Measurements from ENCODE around the gene COL5A1. TPM values are rescaled to one million over a fixed set of nuclear protein-coding genes. Genes with fewer than 3 reads are reported as not detected.

The COL5A1 gene
- polyA plus RNA-seq, 3 donors = 0.01 TPM; not detected in 2

DNA sequence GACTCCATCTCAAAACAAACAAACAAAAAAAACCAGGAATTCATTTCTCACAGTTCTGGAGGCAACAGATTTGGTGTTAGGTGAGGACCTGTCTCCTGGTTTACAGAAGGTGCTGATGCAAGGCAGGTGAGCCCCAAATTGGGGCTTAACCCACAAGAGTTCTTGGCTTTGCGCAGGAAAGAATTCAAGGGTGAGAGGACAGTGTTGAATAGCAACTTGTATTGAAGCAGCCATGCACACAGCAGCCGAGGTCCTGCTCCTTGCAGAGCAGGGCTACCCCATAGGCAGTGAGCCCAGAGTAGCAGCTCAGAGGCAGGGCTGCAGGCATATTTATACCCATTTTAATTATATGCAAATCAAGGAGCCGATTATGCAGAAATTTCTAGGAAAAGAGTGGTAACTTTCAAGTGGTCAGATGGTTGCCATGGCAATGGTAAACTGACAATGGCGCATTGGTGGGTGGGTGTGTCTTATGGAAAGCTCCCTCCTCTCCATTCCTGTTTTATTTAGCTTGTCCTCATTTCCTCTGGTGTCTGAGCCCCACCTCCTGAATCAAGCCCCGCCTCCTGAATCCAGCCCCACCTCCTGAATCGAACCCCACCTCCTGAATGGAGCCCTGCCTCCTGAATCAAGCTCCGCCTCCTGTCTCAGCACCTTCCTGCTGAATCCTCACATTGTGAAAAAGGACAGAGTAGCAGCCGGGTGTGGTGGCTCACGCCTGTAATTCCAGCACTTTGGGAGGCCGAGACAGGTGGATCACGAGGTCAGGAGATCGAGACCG lies 34.5 kb upstream of the COL5A1 start:
- Histone ChIP-seq H3K27ac (ENCODE audit: low read depth in 1 of 2, low read length in 2 of 2) (no peak overlapping the region), H3K79me2 (ENCODE audit: insufficient read depth, low read length) (no peaks in the 10 kb centered on the region), H3K36me3 (replicated peaks in 1 of 2; ENCODE audit: control insufficient read depth in 1 of 2, insufficient read depth in 2 of 2, low read length in 2 of 2) (no peaks in the 10 kb centered on the region), H3K9ac (ENCODE audit: insufficient read depth, low read length, poor library complexity, severe bottlenecking) (no peak overlapping the region), H3K9me3 (replicated peaks in 1 of 2; ENCODE audit: control insufficient read depth in 1 of 2, insufficient read depth in 1 of 2, low read length in 2 of 2) (peaks cover 3 to 5% of the 10 kb centered on the region in 2 donors), H3K4me1 (ENCODE audit: control insufficient read depth in 1 of 2, insufficient read depth in 2 of 2, low read length in 2 of 2) (no peaks in the 10 kb centered on the region), H4K20me1 (ENCODE audit: insufficient read depth, low read length) (no peaks in the 10 kb centered on the region), H2AFZ (ENCODE audit: insufficient read depth, low read depth, low read length, poor library complexity, severe bottlenecking) (no peak overlapping the region), H3K27me3 (ENCODE audit: control insufficient read depth in 2 of 2, insufficient read depth in 2 of 2, low read length in 2 of 2) (no peaks in the 10 kb centered on the region), H3K4me2 (replicated peaks; ENCODE audit: extremely low read depth, low read length, poor library complexity, severe bottlenecking) (no peak overlapping the region), H3K4me3 (replicated peaks in 1 of 3; ENCODE audit: low read depth in 2 of 3, low read length in 3 of 3) (no peak overlapping the region)
- H3K4me3 Mint-ChIP-seq = no peak overlapping the region
- TF ChIP-seq CTCF (IDR thresholded peaks at IDR 0.05) = no peak
- no peaks in the 10 kb centered on the region for H3K36me3 Mint-ChIP-seq
- no peak for DNase-seq
- intact Hi-C loops (cut with micrococcal nuclease) = no loop called here
- H3K4me1 Mint-ChIP-seq = no peaks in the 10 kb centered on the region
- peaks cover 2 to 9% (median 4%) of the 10 kb centered on the region in 7 donors for H3K9me3 Mint-ChIP-seq
- H3K27me3 Mint-ChIP-seq (ENCODE audit: low read depth in 3 of 3) = peaks cover 0 to 6% (median 2%) of the 10 kb centered on the region in 3 donors
- 87% methylated on average over 7 of the region's 13 CpGs for WGBS (ENCODE audit: insufficient coverage)
- no peak overlapping the region for H3K27ac Mint-ChIP-seq

DNA sequence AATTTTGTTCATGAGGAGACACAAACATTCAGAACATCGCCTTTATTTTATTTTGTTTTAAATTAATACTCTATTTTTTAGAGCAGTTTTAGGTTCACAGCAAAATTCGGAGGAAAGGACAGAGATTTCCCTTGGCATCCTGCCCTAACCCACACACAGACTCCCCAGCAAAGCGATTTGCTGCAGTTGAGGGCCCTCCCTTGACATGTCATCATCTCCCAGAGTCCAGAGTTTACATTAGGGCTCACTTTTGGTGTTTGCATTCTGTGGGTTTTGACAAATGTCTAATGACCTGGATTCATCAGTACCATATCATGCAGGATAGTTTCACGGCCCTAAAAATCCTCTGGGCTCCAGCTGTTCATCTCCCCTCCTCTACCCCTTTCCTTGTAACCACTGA lies 33.6 kb upstream of the COL5A1 start:
- no peak overlapping the region for H3K4me3 Mint-ChIP-seq
- H3K36me3 Mint-ChIP-seq = no peaks in the 10 kb centered on the region
- no peaks in the 10 kb centered on the region for H3K79me2 ChIP-seq (ENCODE audit: insufficient read depth, low read length)
- DNase-seq = no peak
- no peak overlapping the region for H3K27ac ChIP-seq (ENCODE audit: low read depth in 1 of 2, low read length in 2 of 2)
- no peak overlapping the region for H3K4me3 ChIP-seq (replicated peaks in 1 of 3; ENCODE audit: low read depth in 2 of 3, low read length in 3 of 3)
- intact Hi-C loops (cut with micrococcal nuclease) = no loop called here
- no peaks in the 10 kb centered on the region for H3K4me1 Mint-ChIP-seq
- no peak overlapping the region for H3K27ac Mint-ChIP-seq
- H2AFZ ChIP-seq (ENCODE audit: insufficient read depth, low read depth, low read length, poor library complexity, severe bottlenecking) = no peak overlapping the region
- H3K36me3 ChIP-seq (replicated peaks in 1 of 2; ENCODE audit: control insufficient read depth in 1 of 2, insufficient read depth in 2 of 2, low read length in 2 of 2) = no peaks in the 10 kb centered on the region
- H3K27me3 Mint-ChIP-seq (ENCODE audit: low read depth in 3 of 3) = peaks cover 0 to 8% (median 2%) of the 10 kb centered on the region in 3 donors
- no peak for TF ChIP-seq CTCF (IDR thresholded peaks at IDR 0.05)
- H3K9me3 Mint-ChIP-seq = peaks cover 8 to 16% (median 12%) of the 10 kb centered on the region in 7 donors
- H4K20me1 ChIP-seq (ENCODE audit: insufficient read depth, low read length) = no peaks in the 10 kb centered on the region
- no peak overlapping the region for H3K4me2 ChIP-seq (replicated peaks; ENCODE audit: extremely low read depth, low read length, poor library complexity, severe bottlenecking)
- no peak overlapping the region for H3K9ac ChIP-seq (ENCODE audit: insufficient read depth, low read length, poor library complexity, severe bottlenecking)
- H3K9me3 ChIP-seq (replicated peaks in 1 of 2; ENCODE audit: control insufficient read depth in 1 of 2, insufficient read depth in 1 of 2, low read length in 2 of 2) = peaks cover 5 to 9% of the 10 kb centered on the region in 2 donors
- H3K4me1 ChIP-seq (ENCODE audit: control insufficient read depth in 1 of 2, insufficient read depth in 2 of 2, low read length in 2 of 2) = no peaks in the 10 kb centered on the region
- no peaks in the 10 kb centered on the region for H3K27me3 ChIP-seq (ENCODE audit: control insufficient read depth in 2 of 2, insufficient read depth in 2 of 2, low read length in 2 of 2)
- WGBS (ENCODE audit: insufficient coverage) = 40% methylated on average over 2 of the region's 4 CpGs

All from CD14-positive monocyte (primary cell).